ENCODE results near the gene SDF2. TPM values are rescaled to one million over a fixed set of nuclear protein-coding genes. Genes with fewer than 3 reads are reported as not detected.
"Not testable (repeated sequence)": the region's sequence is repeated elsewhere in the genome, so short reads cannot be mapped to it uniquely, and the experiment has no call there.

SDF2 gene
- total RNA-seq, 1 experiment from 2014 or later = 57.7 TPM

- DNase-seq (ENCODE audit: low spot score) = peak; percentile 37
- in situ Hi-C loops (cut with HindIII; ENCODE audit: low sequenced_read_pairs) = no loop called here
Observed at GRCh38 chr17:28686296-28686695, 24.6 kb upstream of the SDF2 start.

GRCh38 chr17:28685366-28685765 lies 23.7 kb upstream of the SDF2 start:
- no peak for DNase-seq (ENCODE audit: low spot score)
- in situ Hi-C loops (cut with HindIII; ENCODE audit: low sequenced_read_pairs) = no loop called here

GRCh38 chr17:28684963-28685362 lies 23.3 kb upstream of the SDF2 start:
- in situ Hi-C loops (cut with HindIII; ENCODE audit: low sequenced_read_pairs) = no loop called here
- peak; percentile 57 for DNase-seq (ENCODE audit: low spot score)

GRCh38 chr17:28682655-28683054 lies 20.9 kb upstream of the SDF2 start:
- in situ Hi-C loops (cut with HindIII; ENCODE audit: low sequenced_read_pairs) = no loop called here
- DNase-seq (ENCODE audit: low spot score) = no peak

- DNase-seq (ENCODE audit: low spot score) = no peak
Observed at GRCh38 chr17:28675980-28676379, 14.3 kb upstream of the SDF2 start.

GRCh38 chr17:28675490-28675889 lies 13.8 kb upstream of the SDF2 start:
- DNase-seq (ENCODE audit: low spot score) = no peak
- in situ Hi-C loops (cut with HindIII; ENCODE audit: low sequenced_read_pairs) = no loop called here

More at GRCh38 chr17:28675980-28676379, 14.3 kb upstream of the SDF2 start:
- in situ Hi-C loops (cut with HindIII; ENCODE audit: low sequenced_read_pairs) = no loop called here

- DNase-seq (ENCODE audit: low spot score) = no peak
- in situ Hi-C loops (cut with HindIII; ENCODE audit: low sequenced_read_pairs) = no loop called here
Observed at GRCh38 chr17:28669918-28670317, 8.2 kb upstream of the SDF2 start.

- no peak for DNase-seq (ENCODE audit: low spot score)
- in situ Hi-C loops (cut with HindIII; ENCODE audit: low sequenced_read_pairs) = no loop called here
Observed at GRCh38 chr17:28667870-28668269, 6.2 kb upstream of the SDF2 start.

- DNase-seq (ENCODE audit: low spot score) = no peak
- in situ Hi-C loops (cut with HindIII; ENCODE audit: low sequenced_read_pairs) = no loop called here
Observed at GRCh38 chr17:28665994-28666393, 4.3 kb upstream of the SDF2 start.

- in situ Hi-C loops (cut with HindIII; ENCODE audit: low sequenced_read_pairs) = no loop called here
Observed at GRCh38 chr17:28663723-28664122, 2.0 kb upstream of the SDF2 start.

GRCh38 chr17:28662527-28662829 lies 772 bp upstream of the SDF2 start:
- DNase-seq (ENCODE audit: low spot score) = no peak
- in situ Hi-C loops (cut with HindIII; ENCODE audit: low sequenced_read_pairs) = no loop called here

More at GRCh38 chr17:28663723-28664122, 2.0 kb upstream of the SDF2 start:
- DNase-seq (ENCODE audit: low spot score) = no peak

GRCh38 chr17:28659497-28659881 lies 2.2 kb downstream of the SDF2 start:
- DNase-seq (ENCODE audit: low spot score); in situ Hi-C loops (cut with HindIII; ENCODE audit: low sequenced_read_pairs): not testable (repeated sequence)

GRCh38 chr17:28658766-28659496 lies 2.8 kb downstream of the SDF2 start:
- not testable (repeated sequence) for DNase-seq (ENCODE audit: low spot score)

GRCh38 chr17:28658342-28658741 lies 3.4 kb downstream of the SDF2 start:
- DNase-seq (ENCODE audit: low spot score); in situ Hi-C loops (cut with HindIII; ENCODE audit: low sequenced_read_pairs): not testable (repeated sequence)

More at GRCh38 chr17:28658766-28659496, 2.8 kb downstream of the SDF2 start:
- in situ Hi-C loops (cut with HindIII; ENCODE audit: low sequenced_read_pairs) = not testable (repeated sequence)

GRCh38 chr17:28657756-28658155 lies 4.0 kb downstream of the SDF2 start:
- DNase-seq (ENCODE audit: low spot score) = no peak
- in situ Hi-C loops (cut with HindIII; ENCODE audit: low sequenced_read_pairs) = no loop called here

- in situ Hi-C loops (cut with HindIII; ENCODE audit: low sequenced_read_pairs) = no loop called here
- no peak for DNase-seq (ENCODE audit: low spot score)
Observed at GRCh38 chr17:28655160-28655559, 6.5 kb downstream of the SDF2 start.

GRCh38 chr17:28648698-28649097 lies 13.0 kb downstream of the SDF2 start:
- in situ Hi-C loops (cut with HindIII; ENCODE audit: low sequenced_read_pairs) = no loop called here
- no peak for DNase-seq (ENCODE audit: low spot score)

- in situ Hi-C loops (cut with HindIII; ENCODE audit: low sequenced_read_pairs) = no loop called here
- DNase-seq (ENCODE audit: low spot score) = no peak
Observed at GRCh38 chr17:28646039-28646754, 15.5 kb downstream of the SDF2 start.

GRCh38 chr17:28645576-28645939 lies 16.1 kb downstream of the SDF2 start:
- no peak for DNase-seq (ENCODE audit: low spot score)
- in situ Hi-C loops (cut with HindIII; ENCODE audit: low sequenced_read_pairs) = no loop called here

GRCh38 chr17:28644787-28645575 lies 16.7 kb downstream of the SDF2 start, which contains the start of gene BLTP2:
TSS of gene BLTP2 (minus strand) at chr17:28645158. CDS start at chr17:28645056, 102 bp downstream.
- in situ Hi-C loops (cut with HindIII; ENCODE audit: low sequenced_read_pairs) = no loop called here
- peak; percentile 93 for DNase-seq (ENCODE audit: low spot score)
